WERI-Rb-1 (cell line): Measurements from ENCODE around the gene TRIM36.

ENCODE experiments used
- DNase-seq: peaks from one replicate; pipeline ENCODE4 v3.0.0-alpha.2; 2020
- H3K27ac ChIP-seq: fragments of 250-450 bp; sonication (Bioruptor Pico); 2 replicates; pipeline ENCODE4 v1.5.1; 2020; ENCODE audit warnings: mild to moderate bottlenecking, moderate library complexity
- H3K27me3 ChIP-seq: fragments of 250-450 bp; sonication (Bioruptor Pico); 2 replicates; pipeline ENCODE4 v1.5.1; 2021; ENCODE audit warnings: mild to moderate bottlenecking, low read depth, moderate library complexity; ENCODE audit not compliant: insufficient read depth, severe bottlenecking
- H3K36me3 ChIP-seq: fragments of 250-450 bp; sonication (Bioruptor Pico); 2 replicates; pipeline ENCODE4 v1.5.1; 2020; ENCODE audit warnings: mild to moderate bottlenecking, moderate library complexity
- H3K4me3 ChIP-seq: 2 replicates; pipeline ENCODE4 v1.5.1; 2011; ENCODE audit warnings: low read depth, mild to moderate bottlenecking, control low read depth, low read length
- H3K9me3 ChIP-seq: fragments of 250-450 bp; sonication (Bioruptor Pico); 2 replicates; pipeline ENCODE4 v1.5.1; 2021; ENCODE audit warnings: mild to moderate bottlenecking, moderate library complexity; ENCODE audit not compliant: severe bottlenecking
- TF ChIP-seq, protein P1 (sequence below): IDR thresholded peaks from 2 replicates; pipeline ENCODE4 v1.5.1; 2011; ENCODE audit warnings: low read depth, mild to moderate bottlenecking, control low read depth, inconsistent platforms, low read length

The TRIM36 gene

DNA sequence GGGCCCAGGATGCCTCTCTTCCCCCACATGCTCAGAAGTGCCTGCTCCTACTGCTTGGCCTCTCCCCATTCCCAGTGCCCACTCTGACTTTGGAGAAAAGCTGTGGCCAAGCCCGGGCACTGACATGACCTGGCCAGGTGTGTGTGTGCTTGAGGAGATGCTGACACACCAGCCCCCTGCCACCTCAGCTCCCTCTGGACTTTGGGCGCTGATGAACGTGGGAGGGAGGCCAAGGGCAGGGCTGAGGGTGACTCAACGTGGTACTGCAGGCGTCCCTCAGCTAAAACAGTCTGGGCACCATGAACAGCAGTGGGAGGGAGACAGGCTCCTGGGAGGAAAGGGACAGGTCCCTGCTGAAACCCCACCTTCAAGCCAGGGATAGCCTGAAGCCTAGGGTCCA lies 3.9 kb downstream of the TRIM36 start:
- peaks cover 4% of the 10 kb centered on the region for H3K9me3 ChIP-seq
- no peak for DNase-seq
- H3K27ac ChIP-seq: no peak overlapping the region
- TF ChIP-seq, protein P1, sequence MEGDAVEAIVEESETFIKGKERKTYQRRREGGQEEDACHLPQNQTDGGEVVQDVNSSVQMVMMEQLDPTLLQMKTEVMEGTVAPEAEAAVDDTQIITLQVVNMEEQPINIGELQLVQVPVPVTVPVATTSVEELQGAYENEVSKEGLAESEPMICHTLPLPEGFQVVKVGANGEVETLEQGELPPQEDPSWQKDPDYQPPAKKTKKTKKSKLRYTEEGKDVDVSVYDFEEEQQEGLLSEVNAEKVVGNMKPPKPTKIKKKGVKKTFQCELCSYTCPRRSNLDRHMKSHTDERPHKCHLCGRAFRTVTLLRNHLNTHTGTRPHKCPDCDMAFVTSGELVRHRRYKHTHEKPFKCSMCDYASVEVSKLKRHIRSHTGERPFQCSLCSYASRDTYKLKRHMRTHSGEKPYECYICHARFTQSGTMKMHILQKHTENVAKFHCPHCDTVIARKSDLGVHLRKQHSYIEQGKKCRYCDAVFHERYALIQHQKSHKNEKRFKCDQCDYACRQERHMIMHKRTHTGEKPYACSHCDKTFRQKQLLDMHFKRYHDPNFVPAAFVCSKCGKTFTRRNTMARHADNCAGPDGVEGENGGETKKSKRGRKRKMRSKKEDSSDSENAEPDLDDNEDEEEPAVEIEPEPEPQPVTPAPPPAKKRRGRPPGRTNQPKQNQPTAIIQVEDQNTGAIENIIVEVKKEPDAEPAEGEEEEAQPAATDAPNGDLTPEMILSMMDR: no peak
- H3K36me3 ChIP-seq: peaks cover 54% of the 10 kb centered on the region
- no peak overlapping the region for H3K4me3 ChIP-seq
- H3K27me3 ChIP-seq: no peaks in the 10 kb centered on the region

DNA sequence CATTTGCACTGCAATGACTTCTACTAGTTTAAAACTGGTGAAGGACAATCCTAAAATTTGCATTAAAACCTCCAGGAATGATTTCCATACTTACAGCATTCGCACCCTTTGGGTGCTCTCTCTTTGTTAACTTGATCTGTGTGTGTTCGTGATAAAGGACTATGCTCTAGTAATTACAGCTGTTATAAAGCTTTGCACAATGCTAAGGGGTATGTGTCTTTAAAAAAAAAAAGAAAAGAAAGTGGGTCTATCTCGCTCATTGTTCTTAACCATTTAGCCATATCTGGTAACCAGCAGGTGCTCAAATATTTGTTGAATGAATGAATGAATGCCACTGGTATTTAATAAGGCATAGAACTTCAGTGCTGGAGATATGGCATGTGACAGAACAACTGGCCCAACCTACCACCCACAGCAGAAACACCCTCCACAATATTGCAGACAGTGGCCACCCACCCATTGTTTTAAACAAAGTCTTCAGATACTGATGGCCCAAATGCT lies 8.7 kb downstream of the TRIM36 start:
- no peak overlapping the region for H3K27ac ChIP-seq
- H3K36me3 ChIP-seq: peaks cover 37% of the 10 kb centered on the region
- H3K27me3 ChIP-seq: no peaks in the 10 kb centered on the region
- H3K4me3 ChIP-seq: no peak overlapping the region
- DNase-seq: no peak
- no peaks in the 10 kb centered on the region for H3K9me3 ChIP-seq
- TF ChIP-seq, protein P1: no peak

- Histone ChIP-seq H3K27ac (peak overlapping the region; percentile 79), H3K27me3 (no peaks in the 10 kb centered on the region), H3K4me3 (no peak overlapping the region), H3K36me3 (peaks cover 16% of the 10 kb centered on the region), H3K9me3 (peaks cover 6% of the 10 kb centered on the region)
- TF ChIP-seq, protein P1: no peak
- peak; percentile 84 for DNase-seq
Observed at GRCh38 chr5:115151208-115151805, 18.4 kb downstream of the TRIM36 start.

- Histone ChIP-seq H3K4me3 (no peak overlapping the region), H3K27me3 (no peaks in the 10 kb centered on the region), H3K36me3 (peaks cover 16% of the 10 kb centered on the region), H3K9me3 (peaks cover 6% of the 10 kb centered on the region), H3K27ac (peak overlapping the region; percentile 79)
- peak; percentile 14 for DNase-seq
- TF ChIP-seq, protein P1: no peak
Observed at GRCh38 chr5:115150512-115150911, 19.2 kb downstream of the TRIM36 start.

DNA sequence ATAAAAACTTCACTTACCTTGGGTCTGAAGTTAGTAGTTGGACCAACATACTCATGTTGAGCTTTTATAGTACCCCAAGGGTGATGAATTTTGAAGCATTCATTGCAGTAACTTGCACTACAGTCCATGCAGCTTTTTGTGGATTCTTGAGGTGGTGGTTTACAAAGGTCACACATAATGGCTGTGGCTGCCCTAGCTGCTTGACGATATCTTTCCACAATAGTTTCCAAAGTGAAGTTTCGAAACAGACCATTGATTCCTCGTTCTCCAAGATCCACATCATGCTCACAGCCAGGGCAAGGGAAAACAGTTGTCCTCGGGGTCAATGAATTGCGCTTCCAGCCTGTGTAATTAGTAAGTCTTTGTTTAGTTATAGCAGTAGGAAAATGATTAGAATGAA lies 22.7 kb downstream of the TRIM36 start:
- TF ChIP-seq, protein P1: no peak
- Histone ChIP-seq H3K27ac (no peak overlapping the region), H3K9me3 (no peaks in the 10 kb centered on the region), H3K4me3 (no peak overlapping the region), H3K27me3 (no peaks in the 10 kb centered on the region), H3K36me3 (peaks cover 12% of the 10 kb centered on the region)
- no peak for DNase-seq

DNA sequence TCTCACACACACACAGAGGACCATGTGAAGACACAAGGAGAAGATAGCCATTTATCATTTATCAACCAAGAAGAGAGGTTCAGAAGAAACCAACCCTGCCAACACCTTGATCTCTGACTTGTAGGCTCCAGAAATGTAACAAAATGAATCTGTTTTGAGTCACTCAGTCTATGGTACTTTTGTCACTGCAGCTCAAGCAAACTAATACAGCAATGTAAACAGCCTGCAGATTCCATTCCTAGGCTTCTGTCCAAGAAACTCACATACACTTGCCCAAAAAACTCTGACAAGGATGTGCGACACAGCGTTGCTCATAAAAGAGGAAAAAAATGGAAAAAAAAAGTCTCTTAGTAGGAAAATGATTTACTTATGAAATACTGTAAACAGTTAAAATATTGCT lies 33.4 kb downstream of the TRIM36 start:
- no peaks in the 10 kb centered on the region for H3K27me3 ChIP-seq
- no peak overlapping the region for H3K4me3 ChIP-seq
- no peaks in the 10 kb centered on the region for H3K9me3 ChIP-seq
- no peak overlapping the region for H3K27ac ChIP-seq
- peaks cover 21% of the 10 kb centered on the region for H3K36me3 ChIP-seq
- TF ChIP-seq, protein P1: no peak
- DNase-seq: no peak
